HL-60 (cell line): ENCODE measurements around the gene RPS6KA4.
"Not testable (repeated sequence)": the region's sequence is repeated elsewhere in the genome, so short reads cannot be mapped to it uniquely, and the experiment has no call there.

Experiments
- DNase-seq, 2 experiments: peaks; one replicate each; pipeline ENCODE4 v3.0.0-alpha.2; 2010 to 2020; ENCODE audit warnings: low read depth in 1 of 2, low spot score in 1 of 2
- H3K27ac ChIP-seq: fragments of 250-450 bp; sonication (Bioruptor Pico); replicated peaks from 2 replicates; pipeline ENCODE4 v1.5.1; 2020; ENCODE audit warnings: mild to moderate bottlenecking, moderate library complexity
- H3K27me3 ChIP-seq: fragments of 250-450 bp; sonication (Bioruptor Pico); 2 replicates; pipeline ENCODE4 v1.5.1; 2021; ENCODE audit warnings: mild to moderate bottlenecking, moderate library complexity; ENCODE audit not compliant: insufficient read depth, poor library complexity, severe bottlenecking
- H3K4me3 ChIP-seq: replicated peaks from 2 replicates; pipeline ENCODE4 v1.5.1; 2011; ENCODE audit warnings: mild to moderate bottlenecking, control low read depth, low read length; ENCODE audit not compliant: insufficient read depth
- CTCF ChIP-seq: IDR thresholded peaks from one replicate; pipeline ENCODE4 v1.5.1; 2011; ENCODE audit warnings: low read length, control low read depth, inconsistent platforms; ENCODE audit not compliant: insufficient read depth
- GABPA ChIP-seq: IDR thresholded peaks from 2 replicates; pipeline ENCODE4 v1.6.1; 2012; ENCODE audit warnings: low read depth
- POLR2AphosphoS5 ChIP-seq: IDR thresholded peaks from 2 replicates; pipeline ENCODE4 v1.6.1; 2012; ENCODE audit warnings: low read depth
- REST ChIP-seq: IDR thresholded peaks from 2 replicates; pipeline ENCODE4 v1.6.1; 2012; ENCODE audit warnings: low read depth; ENCODE audit not compliant: insufficient replicate concordance
- SPI1 ChIP-seq: IDR thresholded peaks from 2 replicates; pipeline ENCODE4 v1.6.1; 2012; ENCODE audit warnings: low read depth, mild to moderate bottlenecking, borderline replicate concordance

RPS6KA4 gene

GRCh38 chr11:64323373-64323772 lies 35.6 kb upstream of the RPS6KA4 start:
- no peak overlapping the region for H3K27ac ChIP-seq
- TF ChIP-seq CTCF, result no peak
- no peak for TF ChIP-seq REST
- TF ChIP-seq GABPA, result no peak
- TF ChIP-seq SPI1, result no peak
- no peak for TF ChIP-seq POLR2AphosphoS5
- DNase-seq, result no peak
- H3K27me3 ChIP-seq, result no peaks in the 10 kb centered on the region
- no peak overlapping the region for H3K4me3 ChIP-seq

- not testable (repeated sequence) for H3K4me3 ChIP-seq, H3K27me3 ChIP-seq, H3K27ac ChIP-seq, DNase-seq
These were observed 35.0 kb upstream of the RPS6KA4 start for GRCh38 chr11:64323984-64324383.

- TF ChIP-seq REST (no peak), CTCF (no peak), GABPA (no peak), SPI1 (no peak), POLR2AphosphoS5 (no peak)
- no peak overlapping the region for H3K27ac ChIP-seq
- H3K27me3 ChIP-seq, result no peaks in the 10 kb centered on the region
- no peak overlapping the region for H3K4me3 ChIP-seq
- no peak for DNase-seq
These were observed 34.1 kb upstream of the RPS6KA4 start for GRCh38 chr11:64324692-64325469.

- no peak for DNase-seq
- no peak overlapping the region for H3K27ac ChIP-seq
- TF ChIP-seq SPI1, result no peak
- no peak for TF ChIP-seq REST
- TF ChIP-seq POLR2AphosphoS5, result no peak
- TF ChIP-seq GABPA, result no peak
- TF ChIP-seq CTCF, result no peak
- no peaks in the 10 kb centered on the region for H3K27me3 ChIP-seq
- H3K4me3 ChIP-seq, result no peak overlapping the region
These were observed 31.6 kb upstream of the RPS6KA4 start for GRCh38 chr11:64327375-64327774.
